Thyroid gland (tissue), 4 donors: ENCODE results near the gene CYP2B6.
"Not testable (repeated sequence)": the region's sequence is repeated elsewhere in the genome, so short reads cannot be mapped to it uniquely, and the experiment has no call there.

Source experiments
- CTCF ChIP-seq, 6 experiments: fragments of 200-600 bp in 3 of 6; fragments of 450-650 bp in 3 of 6; sonication (generic) in 3 of 6; IDR thresholded peaks; one replicate each; pipeline ENCODE4 v1.5.1; 2016 to 2019; ENCODE audit warnings: antibody characterized with exemption in 6 of 6, mild to moderate bottlenecking in 2 of 6, inconsistent platforms in 1 of 6, moderate library complexity in 1 of 6
- POLR2A ChIP-seq, 2 donors: fragments of 450-650 bp; IDR thresholded peaks; one replicate each; pipeline ENCODE4 v1.6.1; 2017; ENCODE audit warnings: antibody characterized with exemption in 2 of 2, mild to moderate bottlenecking in 2 of 2, moderate library complexity in 1 of 2

GRCh38 chr19:41053331-41053730 is 62.2 kb downstream of the CYP2B6 start:
- not testable (repeated sequence) for TF ChIP-seq POLR2A, CTCF (IDR thresholded peaks at IDR 0.05)
